ENCODE data around the gene TBC1D3B. TPM values are rescaled to one million over a fixed set of nuclear protein-coding genes. Genes with fewer than 3 reads are reported as not detected.

TBC1D3B gene
- total RNA-seq, 1 experiment from 2014 or later, result 12.5 TPM

Other genes starting within 250 kb of the TBC1D3B start
- 9.9 and 12.9 TPM in 2 replicates for gene RDM1, start 245.9 kb downstream of the TBC1D3B start, total RNA-seq (2022)
- gene LYZL6, start 232.9 kb downstream of the TBC1D3B start, total RNA-seq (2022), result not detected in 2 replicates
- gene CCL16, start 195.1 kb downstream of the TBC1D3B start, total RNA-seq (2022), result not detected in 2 replicates
- gene CCL14, start 189.9 kb downstream of the TBC1D3B start, total RNA-seq (2022), result not detected in 2 replicates
- gene CCL15, start 175.1 kb downstream of the TBC1D3B start, total RNA-seq (2022), result 0.30 and 0.52 TPM in 2 replicates
- gene CCL23, start 158.7 kb downstream of the TBC1D3B start, total RNA-seq (2022), result not detected in 2 replicates
- not detected in 2 replicates for gene CCL18, start 112.4 kb downstream of the TBC1D3B start, total RNA-seq (2022)
- not detected in 2 replicates for gene CCL3, start 86.5 kb downstream of the TBC1D3B start, total RNA-seq (2022)
- gene CCL4, start 72.8 kb downstream of the TBC1D3B start, total RNA-seq (2022), result not detected in 2 replicates
- gene CCL3L1, start 20.1 kb upstream of the TBC1D3B start, total RNA-seq (2022), result not detected in 2 replicates
- not detected in 2 replicates for gene CCL4L2, start 34.4 kb upstream of the TBC1D3B start, total RNA-seq (2022)
- gene TBC1D3I, start 87.9 kb upstream of the TBC1D3B start, total RNA-seq (2022), result 0.50 and 1.00 TPM in 2 replicates
- not detected in 2 replicates for gene TBC1D3G, start 147.2 kb upstream of the TBC1D3B start, total RNA-seq (2022)
- gene TBC1D3H, start 211.8 kb upstream of the TBC1D3B start, total RNA-seq (2022), result not detected in 2 replicates